Neuronal stem cell (in vitro differentiated cells): ENCODE results near the gene NLRC3.

ENCODE experiments used
- DNase-seq: peaks from one replicate; pipeline ENCODE4 v3.0.0-alpha.2; 2013; ENCODE audit warnings: low spot score
- H2AFZ ChIP-seq: one replicate; pipeline ENCODE4 v1.6.1; 2013; ENCODE audit warnings: mild to moderate bottlenecking, low read length, inconsistent platforms
- H2AK5ac ChIP-seq: 2 replicates; pipeline ENCODE4 v1.6.1; 2013; ENCODE audit warnings: low read depth, mild to moderate bottlenecking, inconsistent platforms, low read length, moderate library complexity, mixed read lengths
- H2BK120ac ChIP-seq: 2 replicates; pipeline ENCODE4 v1.6.1; 2013; ENCODE audit warnings: low read depth, mild to moderate bottlenecking, inconsistent platforms, low read length, moderate library complexity, mixed read lengths
- H2BK12ac ChIP-seq: one replicate; pipeline ENCODE4 v1.6.1; 2013; ENCODE audit warnings: low read length, inconsistent platforms
- H2BK15ac ChIP-seq: 2 replicates; pipeline ENCODE4 v1.6.1; 2013; ENCODE audit warnings: mild to moderate bottlenecking, low read length, inconsistent platforms, mixed read lengths
- H2BK5ac ChIP-seq: one replicate; pipeline ENCODE4 v1.6.1; 2013; ENCODE audit warnings: inconsistent platforms, mild to moderate bottlenecking, low read length, moderate library complexity
- H3K14ac ChIP-seq: one replicate; pipeline ENCODE4 v1.6.1; 2013; ENCODE audit warnings: low read length, inconsistent platforms
- H3K18ac ChIP-seq: 2 replicates; pipeline ENCODE4 v1.6.1; 2013; ENCODE audit warnings: low read length, inconsistent platforms
- H3K23ac ChIP-seq: 2 replicates; pipeline ENCODE4 v1.6.1; 2013; ENCODE audit warnings: low read depth, mild to moderate bottlenecking, mixed read lengths, low read length, inconsistent platforms; ENCODE audit not compliant: poor library complexity
- H3K27ac ChIP-seq: replicated peaks from 3 replicates; pipeline ENCODE4 v1.5.1; 2013; ENCODE audit warnings: low read length, inconsistent platforms
- H3K27me3 ChIP-seq, 3 experiments: 2 replicates each; pipeline ENCODE4 v1.6.1; 2013; ENCODE audit warnings: low read length in 3 of 3, mild to moderate bottlenecking in 2 of 3, inconsistent platforms in 1 of 3, low read depth in 1 of 3, mixed read lengths in 1 of 3, moderate library complexity in 1 of 3; ENCODE audit not compliant: control insufficient read depth in 3 of 3, insufficient read depth in 3 of 3
- H3K36me3 ChIP-seq, 2 donors: replicated peaks in 1 of 2; 2 replicates each; pipeline ENCODE4 v1.6.1; 2013; ENCODE audit warnings: low read length in 2 of 2; ENCODE audit not compliant: control insufficient read depth in 2 of 2, insufficient read depth in 2 of 2
- H3K4ac ChIP-seq: 2 replicates; pipeline ENCODE4 v1.6.1; 2013; ENCODE audit warnings: inconsistent platforms, mild to moderate bottlenecking, low read length, moderate library complexity
- H3K4me1 ChIP-seq, 2 donors: 1 replicate in 1 of 2; 2 replicates in 1 of 2; pipeline ENCODE4 v1.6.1; 2013; ENCODE audit warnings: low read length in 2 of 2, low read depth in 1 of 2; ENCODE audit not compliant: control insufficient read depth in 2 of 2, insufficient read depth in 1 of 2
- H3K4me2 ChIP-seq: one replicate; pipeline ENCODE4 v1.6.1; 2013; ENCODE audit warnings: mild to moderate bottlenecking, low read length, inconsistent platforms; ENCODE audit not compliant: insufficient read depth, poor library complexity, severe bottlenecking
- H3K4me3 ChIP-seq, 2 donors: 2 replicates each; pipeline ENCODE4 v1.5.1; 2013; ENCODE audit warnings: low read length in 2 of 2, mild to moderate bottlenecking in 2 of 2, inconsistent platforms in 1 of 2, moderate library complexity in 1 of 2
- H3K79me1 ChIP-seq: one replicate; pipeline ENCODE4 v1.6.1; 2013; ENCODE audit warnings: low read depth, mild to moderate bottlenecking, inconsistent platforms, low read length, moderate library complexity
- H3K9ac ChIP-seq: one replicate; pipeline ENCODE4 v1.6.1; 2013; ENCODE audit warnings: mild to moderate bottlenecking, low read depth, low read length, inconsistent platforms; ENCODE audit not compliant: poor library complexity
- H3K9me3 ChIP-seq, 2 donors: replicated peaks in 1 of 2; 2 replicates each; pipeline versions ENCODE3 to v1.6.1; 2013; ENCODE audit warnings: low read length in 2 of 2, mild to moderate bottlenecking in 2 of 2, inconsistent platforms in 1 of 2, low read depth in 1 of 2, mixed read lengths in 1 of 2, moderate library complexity in 1 of 2; ENCODE audit not compliant: control insufficient read depth in 2 of 2, insufficient read depth in 1 of 2
- H4K8ac ChIP-seq: one replicate; pipeline ENCODE4 v1.6.1; 2013; ENCODE audit warnings: low read depth, mild to moderate bottlenecking, inconsistent platforms, low read length, moderate library complexity
- H4K91ac ChIP-seq: one replicate; pipeline ENCODE4 v1.6.1; 2013; ENCODE audit warnings: low read length, low read depth, mild to moderate bottlenecking, inconsistent platforms; ENCODE audit not compliant: poor library complexity
- WGBS, 2 donors: extraction: QIAGEN DNeasy Blood & Tissue Kit; methylation state at CpG; one replicate each; pipeline ENCODE4 v1.1.7; 2013; ENCODE audit warnings: missing lambda C conversion rate in 2 of 2, mixed read lengths in 1 of 2; ENCODE audit not compliant: insufficient read length in 2 of 2, insufficient replicate concordance in 1 of 2; ENCODE audit errors: extremely low coverage in 2 of 2; 5-methylcytosine and 5-hydroxymethylcytosine counted together

Gene NLRC3

GRCh38 chr16:3591436-3591803 is 14.2 kb upstream of the NLRC3 start:
- Histone ChIP-seq H4K8ac (no peak overlapping the region), H2BK5ac (no peak overlapping the region), H3K14ac (no peak overlapping the region), H3K4me1 (no peaks in the 10 kb centered on the region), H3K4ac (no peak overlapping the region), H2AK5ac (no peak overlapping the region), H3K79me1 (no peaks in the 10 kb centered on the region), H3K9ac (no peak overlapping the region), H2AFZ (no peak overlapping the region), H3K27ac (no peak overlapping the region), H2BK12ac (no peak overlapping the region), H2BK15ac (no peak overlapping the region), H2BK120ac (no peak overlapping the region), H3K27me3 (no peaks in the 10 kb centered on the region), H4K91ac (no peak overlapping the region), H3K36me3 (peaks cover 16 to 64% of the 10 kb centered on the region in 2 donors), H3K23ac (no peak overlapping the region), H3K18ac (no peak overlapping the region), H3K4me3 (no peak overlapping the region), H3K4me2 (no peak overlapping the region), H3K9me3 (no peaks in the 10 kb centered on the region)
- no peak for DNase-seq
- no CpG with 5 or more reads among the region's 5 CpGs for WGBS, 2 donors

DNA sequence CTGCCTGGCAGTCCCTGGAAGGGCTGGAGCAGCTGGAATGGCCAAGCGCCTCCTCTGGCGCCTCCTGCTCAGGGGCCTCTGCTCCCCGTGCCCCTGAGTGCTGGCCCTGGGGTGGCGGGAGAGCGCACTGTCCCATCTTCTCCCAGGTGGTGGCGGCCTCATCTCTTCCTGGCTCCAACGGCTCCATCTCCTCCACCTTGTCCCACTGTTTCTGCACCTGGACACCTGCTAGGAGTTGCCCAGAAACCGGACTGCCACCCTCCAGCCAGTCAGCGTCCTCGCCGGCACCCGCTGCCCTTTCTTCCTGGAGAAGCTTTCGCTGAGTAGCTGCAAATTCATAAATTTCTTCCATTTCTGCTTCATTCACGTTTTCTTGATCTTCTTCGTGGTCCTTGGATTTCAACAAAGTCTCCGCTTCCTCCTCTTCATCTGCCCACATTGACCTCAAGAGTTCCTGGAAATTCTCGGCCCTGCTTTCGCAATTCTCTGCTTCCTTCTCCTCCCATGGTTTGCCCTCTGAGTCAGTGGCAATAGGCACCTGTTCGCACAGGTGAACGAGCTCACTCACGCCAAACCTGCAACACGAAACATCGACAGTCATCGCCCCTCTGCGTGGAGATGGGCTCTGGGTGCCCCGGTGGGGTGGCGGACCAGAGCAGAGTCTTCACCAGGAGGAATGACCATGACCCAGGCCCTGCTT is 13.7 kb upstream of the NLRC3 start:
- Histone ChIP-seq H4K91ac (no peak overlapping the region), H3K79me1 (no peaks in the 10 kb centered on the region), H2BK5ac (no peak overlapping the region), H3K18ac (no peak overlapping the region), H2BK12ac (no peak overlapping the region), H2BK120ac (no peak overlapping the region), H3K4me3 (no peak overlapping the region), H3K23ac (no peak overlapping the region), H3K27ac (no peak overlapping the region), H3K14ac (no peak overlapping the region), H3K4me2 (no peak overlapping the region), H3K4me1 (no peaks in the 10 kb centered on the region), H3K9ac (no peak overlapping the region), H2BK15ac (no peak overlapping the region), H2AK5ac (no peak overlapping the region), H3K36me3 (peaks cover 17 to 65% of the 10 kb centered on the region in 2 donors), H4K8ac (no peak overlapping the region), H3K9me3 (no peaks in the 10 kb centered on the region), H3K4ac (no peak overlapping the region), H3K27me3 (no peaks in the 10 kb centered on the region), H2AFZ (no peak overlapping the region)
- no peak for DNase-seq
- WGBS, 2 donors: no CpG with 5 or more reads among the region's 27 CpGs

GRCh38 chr16:3589991-3590701 is 12.9 kb upstream of the NLRC3 start:
- no peak overlapping the region for H2BK120ac ChIP-seq
- H2AK5ac ChIP-seq: no peak overlapping the region
- H2AFZ ChIP-seq: no peak overlapping the region
- H3K23ac ChIP-seq: peak overlapping the region; percentile 69
- no peaks in the 10 kb centered on the region for H3K79me1 ChIP-seq
- WGBS, 2 donors: no CpG with 5 or more reads among the region's 25 CpGs
- no peak overlapping the region for H4K8ac ChIP-seq
- no peak overlapping the region for H2BK5ac ChIP-seq
- no peaks in the 10 kb centered on the region for H3K4me1 ChIP-seq
- no peak overlapping the region for H2BK12ac ChIP-seq
- no peak overlapping the region for H3K4ac ChIP-seq
- H4K91ac ChIP-seq: no peak overlapping the region
- H3K27me3 ChIP-seq: no peaks in the 10 kb centered on the region
- DNase-seq: no peak
- H3K4me3 ChIP-seq: no peak overlapping the region
- peaks cover 16 to 69% of the 10 kb centered on the region in 2 donors for H3K36me3 ChIP-seq
- no peaks in the 10 kb centered on the region for H3K9me3 ChIP-seq
- no peak overlapping the region for H3K4me2 ChIP-seq
- no peak overlapping the region for H2BK15ac ChIP-seq
- no peak overlapping the region for H3K14ac ChIP-seq
- no peak overlapping the region for H3K9ac ChIP-seq
- H3K27ac ChIP-seq: no peak overlapping the region
- no peak overlapping the region for H3K18ac ChIP-seq

DNA sequence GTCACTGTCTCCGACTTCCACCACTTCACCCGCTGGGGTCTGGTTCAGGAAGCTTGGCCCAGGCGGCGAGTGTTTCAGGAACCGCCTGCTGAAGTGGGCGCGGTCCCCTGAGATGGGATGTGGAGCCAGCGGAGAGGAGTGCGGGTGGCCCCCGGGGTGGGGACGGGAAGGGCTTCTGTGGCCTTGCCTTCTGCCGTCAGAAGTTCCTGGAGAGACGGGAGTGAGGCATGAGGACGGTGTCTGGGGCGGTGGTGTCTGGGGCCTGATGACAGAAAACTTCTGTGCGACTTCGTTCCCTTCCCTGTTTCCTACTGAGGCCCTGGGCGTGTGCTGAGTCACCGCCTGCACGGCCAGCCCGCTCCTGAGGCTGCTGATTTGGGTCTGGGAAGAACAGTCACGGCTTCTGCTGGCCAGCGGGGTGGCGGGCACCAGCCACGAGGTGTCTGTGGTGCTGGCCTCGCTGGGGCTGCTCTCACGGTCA is 12.3 kb upstream of the NLRC3 start:
- Histone ChIP-seq H2AK5ac (no peak overlapping the region), H3K14ac (no peak overlapping the region), H4K8ac (no peak overlapping the region), H3K4me2 (no peak overlapping the region), H3K27ac (no peak overlapping the region), H4K91ac (no peak overlapping the region), H3K23ac (peak overlapping the region; percentile 69), H3K4ac (no peak overlapping the region), H3K79me1 (no peaks in the 10 kb centered on the region), H3K18ac (no peak overlapping the region), H2BK5ac (peak overlapping the region; percentile 21), H3K27me3 (peaks cover 0 to 2% (median 0%) of the 10 kb centered on the region in 3 experiments), H3K4me1 (no peaks in the 10 kb centered on the region), H3K9ac (no peak overlapping the region), H2BK12ac (no peak overlapping the region), H3K4me3 (no peak overlapping the region), H3K36me3 (peaks cover 16 to 75% of the 10 kb centered on the region in 2 donors), H2AFZ (no peak overlapping the region), H2BK15ac (no peak overlapping the region), H3K9me3 (no peaks in the 10 kb centered on the region), H2BK120ac (no peak overlapping the region)
- no peak for DNase-seq
- no CpG with 5 or more reads among the region's 27 CpGs for WGBS, 2 donors
